GM18858 (cell line): ENCODE measurements around the gene SLC10A3.

ENCODE experiments used
- ATAC-seq: cut with Tn5 transposase; IDR thresholded peaks from one replicate; pipeline ENCODE4 v1.9.1; 2021; ENCODE audit not compliant: unreplicated experiment

The SLC10A3 gene

GRCh38 chrX:154466036-154466435, 24.4 kb downstream of the SLC10A3 start:
- no peak for ATAC-seq

- no peak for ATAC-seq
These were observed 24.8 kb downstream of the SLC10A3 start for GRCh38 chrX:154465601-154466000.

- no peak for ATAC-seq
These were observed 25.5 kb downstream of the SLC10A3 start for GRCh38 chrX:154464806-154465365.

GRCh38 chrX:154463611-154464220, 26.7 kb downstream of the SLC10A3 start:
- ATAC-seq = no peak

- ATAC-seq = no peak
These were observed 28.0 kb downstream of the SLC10A3 start for GRCh38 chrX:154462396-154462795.

- ATAC-seq = no peak
These were observed 30.1 kb downstream of the SLC10A3 start for GRCh38 chrX:154460326-154460725.

- no peak for ATAC-seq
These were observed 30.6 kb downstream of the SLC10A3 start for GRCh38 chrX:154459832-154460231.

- no peak for ATAC-seq
These were observed 31.3 kb downstream of the SLC10A3 start for GRCh38 chrX:154458954-154459778.

- no peak for ATAC-seq
These were observed 32.1 kb downstream of the SLC10A3 start, which contains the start of gene PLXNA3 for GRCh38 chrX:154458116-154458953. TSS of gene PLXNA3 (plus strand) at chrX:154458281. CDS start at chrX:154460184, 1,903 bp downstream.

GRCh38 chrX:154457491-154458115, 32.8 kb downstream of the SLC10A3 start:
- ATAC-seq = no peak

GRCh38 chrX:154452823-154453222, 37.6 kb downstream of the SLC10A3 start:
- ATAC-seq = no peak

- no peak for ATAC-seq
These were observed 40.1 kb downstream of the SLC10A3 start for GRCh38 chrX:154450312-154450711.

GRCh38 chrX:154449618-154450017, 40.8 kb downstream of the SLC10A3 start:
- ATAC-seq = no peak

- ATAC-seq = no peak
These were observed 41.9 kb downstream of the SLC10A3 start for GRCh38 chrX:154448484-154448883.

- no peak for ATAC-seq
These were observed 44.0 kb downstream of the SLC10A3 start for GRCh38 chrX:154446430-154446829.

- ATAC-seq = no peak
These were observed 44.7 kb downstream of the SLC10A3 start for GRCh38 chrX:154445776-154446175.

- no peak for ATAC-seq
These were observed 45.6 kb downstream of the SLC10A3 start for GRCh38 chrX:154444755-154445246.

- no peak for ATAC-seq
These were observed 46.3 kb downstream of the SLC10A3 start, which contains the start of gene FAM50A for GRCh38 chrX:154443992-154444754. TSS of gene FAM50A (plus strand) at chrX:154444141. CDS start at chrX:154444236, 95 bp downstream.

- ATAC-seq = no peak
These were observed 46.9 kb downstream of the SLC10A3 start for GRCh38 chrX:154443479-154443910.
